GM06990 (cell line): Measurements from ENCODE around the gene PPP1R17.

Source experiments
- DNase-seq: peaks from one replicate; pipeline ENCODE4 v3.0.0-alpha.2; 2011; ENCODE audit not compliant: insufficient read length; ENCODE audit errors: extremely low read depth
- H3K27me3 ChIP-seq: replicated peaks from 2 replicates; pipeline ENCODE4 v1.6.0; 2011; ENCODE audit warnings: low read length; ENCODE audit not compliant: control insufficient read depth, insufficient read depth
- H3K36me3 ChIP-seq: 2 replicates; pipeline ENCODE4 v1.5.1; 2011; ENCODE audit warnings: low read length; ENCODE audit not compliant: control insufficient read depth, insufficient read depth
- H3K4me3 ChIP-seq: replicated peaks from 2 replicates; pipeline ENCODE4 v1.5.1; 2011; ENCODE audit warnings: low read depth, mild to moderate bottlenecking, control low read depth, low read length
- CTCF ChIP-seq: IDR thresholded peaks from 2 replicates; pipeline ENCODE4 v1.5.1; 2011; ENCODE audit warnings: low read length, control low read depth, mild to moderate bottlenecking, inconsistent platforms; ENCODE audit not compliant: insufficient read depth, poor library complexity, severe bottlenecking

Gene PPP1R17

DNA sequence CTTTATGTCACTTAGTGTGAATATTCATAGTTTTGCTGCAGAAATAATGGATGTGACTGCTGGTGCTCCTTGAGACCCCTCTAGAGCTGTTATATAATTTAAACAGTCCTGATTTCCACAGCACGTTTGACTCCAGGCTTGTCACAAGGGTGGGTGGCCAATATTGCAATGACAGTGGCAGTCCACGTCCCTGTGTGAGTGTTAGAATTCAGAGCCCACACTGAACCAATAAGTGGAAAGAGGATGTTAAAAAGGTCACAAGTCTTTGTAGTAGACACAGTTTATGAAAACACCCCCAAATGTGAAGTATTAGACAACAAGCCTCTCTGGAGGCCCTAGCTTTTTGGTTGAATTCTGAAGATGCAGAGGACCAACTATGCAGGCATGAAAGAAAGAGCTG, 2.0 kb downstream of the PPP1R17 start:
- Histone ChIP-seq H3K36me3 (no peaks in the 10 kb centered on the region), H3K4me3 (no peak overlapping the region), H3K27me3 (no peaks in the 10 kb centered on the region; the same call in 1 of the 2 replicates)
- no peak for TF ChIP-seq CTCF
- no peak for DNase-seq

DNA sequence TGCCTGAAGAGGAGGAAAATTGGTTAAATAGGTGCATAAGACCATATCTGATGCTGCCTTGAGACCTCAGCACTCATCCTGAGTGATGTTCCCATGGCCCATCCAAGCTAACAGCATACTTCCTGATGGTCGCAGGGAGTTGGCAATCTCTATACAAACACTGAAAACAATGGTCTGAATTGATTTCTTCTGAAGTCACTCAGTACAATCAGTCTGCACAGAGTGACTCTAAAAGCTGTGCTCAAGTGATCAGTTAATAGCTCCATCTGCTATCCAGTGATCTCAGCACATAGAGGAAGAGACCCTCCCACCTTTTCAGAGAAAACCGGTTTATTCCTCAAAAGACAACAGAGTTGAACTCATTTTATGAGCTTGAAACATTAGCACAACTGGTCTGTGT, 3.9 kb downstream of the PPP1R17 start:
- Histone ChIP-seq H3K36me3 (no peaks in the 10 kb centered on the region), H3K4me3 (no peak overlapping the region), H3K27me3 (no peaks in the 10 kb centered on the region; the same call in 1 of the 2 replicates)
- no peak for TF ChIP-seq CTCF
- no peak for DNase-seq

DNA sequence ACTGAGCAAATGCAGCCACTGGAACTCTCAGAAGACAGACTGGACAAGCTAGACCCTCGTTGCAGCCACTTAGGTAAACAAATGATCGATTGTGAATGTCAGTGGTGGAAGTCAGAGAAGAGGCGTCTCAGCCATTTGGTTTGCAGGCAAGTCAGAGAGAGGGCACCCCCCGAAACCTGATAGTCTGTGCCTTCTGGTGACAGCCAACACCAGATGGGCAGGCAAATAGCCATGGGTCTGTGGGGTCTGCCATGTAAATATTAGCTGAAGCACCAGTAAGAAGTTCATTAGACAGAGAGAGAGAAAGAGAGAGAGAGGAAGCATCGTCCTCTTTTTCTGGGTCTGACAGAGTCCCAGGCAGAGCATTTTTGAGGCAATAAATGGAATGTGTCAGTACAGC, 5.4 kb downstream of the PPP1R17 start:
- H3K4me3 ChIP-seq = no peak overlapping the region
- no peak for TF ChIP-seq CTCF
- no peak for DNase-seq
- no peaks in the 10 kb centered on the region; the same call in 1 of the 2 replicates for H3K27me3 ChIP-seq
- H3K36me3 ChIP-seq = no peaks in the 10 kb centered on the region

- TF ChIP-seq CTCF = no peak
- Histone ChIP-seq H3K27me3 (no peaks in the 10 kb centered on the region; the same call in 1 of the 2 replicates), H3K4me3 (no peak overlapping the region), H3K36me3 (no peaks in the 10 kb centered on the region)
- DNase-seq = no peak
Measured at GRCh38 chr7:31692871-31693270, 5.9 kb downstream of the PPP1R17 start.

GRCh38 chr7:31695859-31696614, 9.0 kb downstream of the PPP1R17 start:
- DNase-seq = no peak
- no peak for TF ChIP-seq CTCF
- H3K4me3 ChIP-seq = no peak overlapping the region
- no peaks in the 10 kb centered on the region for H3K36me3 ChIP-seq
- H3K27me3 ChIP-seq = no peaks in the 10 kb centered on the region; the same call in 1 of the 2 replicates
